NCI-H226 (cell line): ENCODE data around the gene IGDCC3.

ENCODE experiments used
- DNase-seq: peaks from one replicate; pipeline ENCODE4 v3.0.0-alpha.2; 2015

The IGDCC3 gene

DNA sequence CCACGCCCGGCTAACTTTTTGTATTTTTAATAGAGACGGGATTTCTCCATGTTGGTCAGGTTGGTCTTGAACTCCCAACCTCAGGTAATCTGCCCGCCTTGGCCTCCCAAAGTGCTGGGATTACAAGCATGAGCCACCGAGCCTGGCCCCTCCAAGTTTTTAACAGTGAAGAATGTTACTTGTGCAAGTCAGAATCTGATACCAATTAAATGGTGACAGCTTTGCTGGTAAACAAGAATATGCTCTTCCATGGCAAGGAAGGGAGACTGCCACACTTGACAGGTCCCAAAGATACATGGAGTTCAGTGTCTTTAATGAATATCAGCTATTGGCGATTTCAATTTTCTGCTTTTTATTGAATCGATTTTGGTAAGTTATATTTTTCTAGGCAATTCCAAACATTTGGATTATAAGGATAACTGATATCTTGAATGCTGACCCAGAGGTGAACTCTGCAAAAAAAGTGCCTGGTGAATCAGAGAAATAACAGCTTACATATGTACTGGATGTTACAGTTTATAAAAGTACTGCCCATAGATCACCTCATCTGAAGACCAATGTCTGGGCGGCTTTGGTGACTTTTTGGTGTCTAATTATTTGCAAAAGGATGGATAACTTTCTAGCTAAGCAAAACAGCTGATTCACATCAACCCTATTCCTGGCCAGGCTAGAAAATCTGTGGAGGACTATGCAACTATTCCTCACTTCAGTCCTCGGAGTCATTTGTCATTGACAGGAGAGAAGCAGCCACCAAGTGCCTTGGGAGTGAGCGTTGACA, 92.3 kb downstream of the IGDCC3 start:
- no peak for DNase-seq

DNA sequence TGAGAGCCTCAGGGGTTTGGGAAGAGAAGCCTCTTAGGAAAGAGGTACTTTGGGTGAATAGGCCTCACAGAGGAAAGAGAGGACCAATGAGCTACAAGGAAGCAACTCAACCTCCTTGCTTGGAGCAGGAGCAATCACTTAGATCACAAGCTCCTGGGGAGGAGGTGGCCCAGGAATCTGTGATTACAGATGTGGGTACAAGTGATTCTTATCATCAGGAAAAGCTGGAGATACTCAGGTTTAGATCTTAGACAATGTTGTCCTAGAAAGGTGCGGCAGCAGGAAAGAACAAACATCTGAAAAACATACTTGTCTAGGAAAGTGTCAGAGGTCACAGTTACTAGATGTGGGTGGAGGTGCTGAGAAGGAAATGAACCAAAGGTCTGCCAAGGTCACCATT, 99.3 kb downstream of the IGDCC3 start:
- no peak for DNase-seq
